Natural killer cell (primary cell): ENCODE data around the gene ZFYVE19. TPM values are rescaled to one million over a fixed set of nuclear protein-coding genes. Genes with fewer than 3 reads are reported as not detected.

ENCODE experiments used
- ATAC-seq, 3 donors: fragments of 150-1000 bp in 2 of 3; fragments of 200-7000 bp in 1 of 3; cut with Tn5 transposase; 1 replicate in 1 of 3; 2 replicates in 2 of 3; pipeline ENCODE4 v1.10.0; 2021; ENCODE audit warnings: mild to moderate bottlenecking in 2 of 3, moderate library complexity in 2 of 3
- DNase-seq, 2 donors: peaks; one replicate each; pipeline versions ENCODE4 v3.0.0 to v3.0.0-alpha.2; 2013 to 2021; ENCODE audit warnings: mixed read lengths in 1 of 2
- H3K27ac ChIP-seq: one replicate; pipeline ENCODE4 v1.5.1; 2013; ENCODE audit warnings: mild to moderate bottlenecking, low read length
- H3K27me3 ChIP-seq: one replicate; pipeline ENCODE4 v1.6.1; 2013; ENCODE audit warnings: low read length; ENCODE audit not compliant: control insufficient read depth, insufficient read depth
- H3K36me3 ChIP-seq: one replicate; pipeline ENCODE4 v1.6.1; 2013; ENCODE audit warnings: low read length; ENCODE audit not compliant: control insufficient read depth, insufficient read depth
- H3K4me1 ChIP-seq: one replicate; pipeline ENCODE4 v1.6.1; 2013; ENCODE audit warnings: low read length; ENCODE audit not compliant: control insufficient read depth, insufficient read depth
- H3K4me3 ChIP-seq: one replicate; pipeline ENCODE4 v1.5.1; 2013; ENCODE audit warnings: low read length
- H3K9me3 ChIP-seq: one replicate; pipeline ENCODE4 v1.6.1; 2013; ENCODE audit warnings: low read length; ENCODE audit not compliant: control insufficient read depth, insufficient read depth
- H3K27ac Mint-ChIP-seq, 2 donors: one replicate each; pipeline ENCODE4 v1.8.0; 2022; ENCODE audit warnings: mild to moderate bottlenecking in 2 of 2, mixed read lengths in 2 of 2, moderate library complexity in 1 of 2
- H3K27me3 Mint-ChIP-seq, 2 donors: one replicate each; pipeline ENCODE4 v1.8.0; 2022; ENCODE audit warnings: low read depth in 2 of 2, mixed read lengths in 2 of 2
- H3K36me3 Mint-ChIP-seq: one replicate; pipeline ENCODE4 v1.8.0; 2022; ENCODE audit warnings: mixed read lengths
- H3K4me1 Mint-ChIP-seq, 2 donors: one replicate each; pipeline ENCODE4 v1.8.0; 2022; ENCODE audit warnings: mixed read lengths in 2 of 2
- H3K4me3 Mint-ChIP-seq: one replicate; pipeline ENCODE4 v1.8.0; 2022; ENCODE audit warnings: mild to moderate bottlenecking, moderate library complexity, mixed read lengths
- H3K9me3 Mint-ChIP-seq, 2 donors: one replicate each; pipeline ENCODE4 v1.8.0; 2022; ENCODE audit warnings: mixed read lengths in 2 of 2
- CTCF ChIP-seq: fragments of 200-600 bp; IDR thresholded peaks from one replicate; pipeline ENCODE4 v1.8.0; 2022; ENCODE audit warnings: antibody characterized with exemption
- WGBS: methylation state at CpG from one replicate; pipeline ENCODE4 v1.1.7; 2013; ENCODE audit warnings: missing lambda C conversion rate; ENCODE audit not compliant: insufficient coverage; 5-methylcytosine and 5-hydroxymethylcytosine counted together
- intact Hi-C: fragments of 100-400 bp; cut with micrococcal nuclease; formaldehyde crosslinking; loops from one replicate; pipeline ENCODE4 v1.14.2; 2022
- total RNA-seq, 4 donors: library from RNA; stranded (reverse); fragments of 120-200 nt in 1 of 4; gene quantifications; one replicate each; pipeline versions ENCODE4 v1.2.3 to v1.2.4, GENCODE V29; 2013 to 2022

Gene ZFYVE19
- total RNA-seq, 3 donors from 2014 or later (not counting 1 experiment from before 2014, with no cell fraction given) = 16.4 to 19.7 (median 18.5) TPM

- peaks cover 6% of the 10 kb centered on the region for H3K36me3 Mint-ChIP-seq
- DNase-seq = no peak
- Histone ChIP-seq H3K4me3 (no peak overlapping the region), H3K36me3 (peaks cover 48% of the 10 kb centered on the region), H3K4me1 (peaks cover 42% of the 10 kb centered on the region), H3K27ac (peak overlapping the region; percentile 62), H3K9me3 (no peaks in the 10 kb centered on the region), H3K27me3 (no peaks in the 10 kb centered on the region)
- no peak overlapping the region for H3K4me3 Mint-ChIP-seq
- WGBS = 92% methylated on average over 14 of the region's 14 CpGs
- peak overlapping the region; percentile 86 to 97 for H3K27ac Mint-ChIP-seq
- no peaks in the 10 kb centered on the region for H3K27me3 Mint-ChIP-seq
- TF ChIP-seq CTCF = no peak
- peaks cover 23 to 37% of the 10 kb centered on the region in 2 donors for H3K4me1 Mint-ChIP-seq
- no peak for ATAC-seq
- H3K9me3 Mint-ChIP-seq = no peaks in the 10 kb centered on the region
- intact Hi-C loops = loop anchor here (1.0 to 5.0 kb wide), 4 partner anchors 11 to 184 kb away; partner anchors contain the start of genes KNL1 and RMDN3
These were observed 31.0 kb upstream of the ZFYVE19 start for GRCh38 chr15:40775740-40776536.

- Histone ChIP-seq H3K9me3 (no peaks in the 10 kb centered on the region), H3K27ac (peak overlapping the region; percentile 62), H3K27me3 (no peaks in the 10 kb centered on the region), H3K4me3 (no peak overlapping the region), H3K4me1 (peaks cover 42% of the 10 kb centered on the region), H3K36me3 (peaks cover 48% of the 10 kb centered on the region)
- H3K4me1 Mint-ChIP-seq = peaks cover 23 to 33% of the 10 kb centered on the region in 2 donors
- no peaks in the 10 kb centered on the region for H3K9me3 Mint-ChIP-seq
- peak; percentile 97 to 99 (median 98) for ATAC-seq
- TF ChIP-seq CTCF = no peak
- no peaks in the 10 kb centered on the region for H3K27me3 Mint-ChIP-seq
- H3K4me3 Mint-ChIP-seq = peak overlapping the region; percentile 82
- intact Hi-C loops = loop anchor here (1.0 to 5.0 kb wide), 4 partner anchors 11 to 184 kb away; partner anchors contain the start of genes KNL1 and RMDN3
- peaks cover 6% of the 10 kb centered on the region for H3K36me3 Mint-ChIP-seq
- peak overlapping the region; percentile 86 to 97 for H3K27ac Mint-ChIP-seq
- 62% methylated on average over 11 of the region's 11 CpGs for WGBS
- peak; percentile 74 to 79 for DNase-seq
These were observed 30.2 kb upstream of the ZFYVE19 start for GRCh38 chr15:40776537-40777141.

GRCh38 chr15:40782609-40783227 is 24.2 kb upstream of the ZFYVE19 start:
- no peaks in the 10 kb centered on the region for H3K36me3 Mint-ChIP-seq
- no peaks in the 10 kb centered on the region for H3K9me3 Mint-ChIP-seq
- 47% methylated on average over 6 of the region's 8 CpGs for WGBS
- no peak overlapping the region for H3K27ac ChIP-seq
- H3K36me3 ChIP-seq = peaks cover 15% of the 10 kb centered on the region
- peak; percentile 77 for TF ChIP-seq CTCF
- peak; percentile 74 to 88 for DNase-seq
- H3K27ac Mint-ChIP-seq = peak overlapping the region in 1 of 2 donors; percentile 46
- peaks cover 33 to 37% of the 10 kb centered on the region in 2 donors for H3K4me1 Mint-ChIP-seq
- peak; percentile 93 to 98 (median 97) for ATAC-seq
- H3K4me3 Mint-ChIP-seq = no peak overlapping the region
- peaks cover 29% of the 10 kb centered on the region for H3K4me1 ChIP-seq
- H3K9me3 ChIP-seq = no peaks in the 10 kb centered on the region
- intact Hi-C loops = loop anchor here (1.0 to 2.0 kb wide), 3 partner anchors 36 to 104 kb away; no protein-coding TSS in a partner anchor
- no peaks in the 10 kb centered on the region for H3K27me3 ChIP-seq
- no peak overlapping the region for H3K4me3 ChIP-seq
- H3K27me3 Mint-ChIP-seq = no peaks in the 10 kb centered on the region
